Spinal cord (tissue), 10 donors: ENCODE measurements around the gene TLR1. TPM values are rescaled to one million over a fixed set of nuclear protein-coding genes. Genes with fewer than 3 reads are reported as not detected.
A peak's percentile ranks its signal among the peaks of the same experiment; 100 is the strongest.

Source experiments
- DNase-seq, 6 donors: peaks; one replicate each; pipeline versions ENCODE4 v3.0.0 to v3.0.0-alpha.2; 2013 to 2015; ENCODE audit warnings: low spot score in 6 of 6, low read depth in 4 of 6
- H3K27ac ChIP-seq: one replicate; pipeline ENCODE4 v1.5.1; 2013; ENCODE audit warnings: low read depth, low read length, control low read depth
- H3K27me3 ChIP-seq: one replicate; pipeline ENCODE4 v1.6.1; 2013; ENCODE audit warnings: low read length; ENCODE audit not compliant: control insufficient read depth, insufficient read depth
- H3K36me3 ChIP-seq: one replicate; pipeline ENCODE4 v1.6.1; 2013; ENCODE audit warnings: low read length; ENCODE audit not compliant: control insufficient read depth, insufficient read depth
- H3K4me1 ChIP-seq: one replicate; pipeline ENCODE4 v1.6.1; 2013; ENCODE audit warnings: low read length; ENCODE audit not compliant: control insufficient read depth, insufficient read depth
- H3K4me3 ChIP-seq: one replicate; pipeline ENCODE4 v1.5.1; 2013; ENCODE audit warnings: low read depth, low read length, control low read depth
- H3K9me3 ChIP-seq: one replicate; pipeline ENCODE4 v1.6.1; 2013; ENCODE audit warnings: low read length; ENCODE audit not compliant: control insufficient read depth, insufficient read depth
- WGBS: methylation state at CpG from one replicate; pipeline ENCODE4 v1.1.5; 2013; ENCODE audit warnings: missing lambda C conversion rate; ENCODE audit not compliant: insufficient coverage; 5-methylcytosine and 5-hydroxymethylcytosine counted together
- polyA plus RNA-seq, 2 donors: library from polyadenylated mRNA; unstranded; fragments of 120-200 nt; gene quantifications; one replicate each; pipeline ENCODE4 v1.2.1, GENCODE V29; 2013; ENCODE audit not compliant: insufficient read length in 2 of 2
- total RNA-seq, 2 donors: library from RNA; depleted of rRNA in 1 of 2; stranded (reverse); fragments of 120-200 nt in 1 of 2; fragments of >200 nt in 1 of 2; gene quantifications; one replicate each; pipeline versions ENCODE4 v1.2.3 to v1.2.4, GENCODE V29; 2013 to 2014
- donor health status: healthy.

The TLR1 gene
- total and polyA plus RNA-seq, 4 donors = 3.7 to 32.2 (median 8.3) TPM

- Histone ChIP-seq H3K27me3 (no peaks in the 10 kb centered on the region), H3K9me3 (peaks cover under 1% of the 10 kb centered on the region), H3K36me3 (no peaks in the 10 kb centered on the region), H3K4me1 (no peaks in the 10 kb centered on the region), H3K4me3 (no peak overlapping the region), H3K27ac (no peak overlapping the region)
- DNase-seq = no peak
- WGBS = 93% methylated on average over 2 of the region's 5 CpGs
Measured at GRCh38 chr4:38829237-38829636, 24.6 kb upstream of the TLR1 start.

- Histone ChIP-seq H3K9me3 (no peaks in the 10 kb centered on the region), H3K36me3 (no peaks in the 10 kb centered on the region), H3K27me3 (no peaks in the 10 kb centered on the region), H3K4me1 (no peaks in the 10 kb centered on the region), H3K4me3 (no peak overlapping the region), H3K27ac (no peak overlapping the region)
- 94% methylated on average over 27 of the region's 27 CpGs for WGBS
- no peak for DNase-seq
Measured at GRCh38 chr4:38823766-38824165, 19.2 kb upstream of the TLR1 start.

GRCh38 chr4:38822748-38823303, 18.2 kb upstream of the TLR1 start:
- no peaks in the 10 kb centered on the region for H3K4me1 ChIP-seq
- DNase-seq = no peak
- WGBS = 79% methylated on average over 2 of the region's 5 CpGs

GRCh38 chr4:38821739-38822138, 17.1 kb upstream of the TLR1 start:
- Histone ChIP-seq H3K27ac (no peak overlapping the region), H3K4me1 (no peaks in the 10 kb centered on the region), H3K4me3 (no peak overlapping the region), H3K36me3 (no peaks in the 10 kb centered on the region), H3K27me3 (no peaks in the 10 kb centered on the region), H3K9me3 (no peaks in the 10 kb centered on the region)
- no peak for DNase-seq
- WGBS = no CpG with 5 or more reads among the region's 3 CpGs

More at GRCh38 chr4:38822748-38823303, 18.2 kb upstream of the TLR1 start:
- Histone ChIP-seq H3K4me3 (no peak overlapping the region), H3K9me3 (no peaks in the 10 kb centered on the region), H3K27me3 (no peaks in the 10 kb centered on the region), H3K36me3 (no peaks in the 10 kb centered on the region), H3K27ac (no peak overlapping the region)

GRCh38 chr4:38820329-38821061, 15.9 kb upstream of the TLR1 start:
- no peaks in the 10 kb centered on the region for H3K9me3 ChIP-seq
- H3K4me3 ChIP-seq = no peak overlapping the region
- no peak overlapping the region for H3K27ac ChIP-seq
- H3K27me3 ChIP-seq = no peaks in the 10 kb centered on the region
- H3K4me1 ChIP-seq = no peaks in the 10 kb centered on the region
- 90% methylated on average over 2 of the region's 4 CpGs for WGBS
- no peak for DNase-seq
- no peaks in the 10 kb centered on the region for H3K36me3 ChIP-seq

GRCh38 chr4:38819569-38819968, 15.0 kb upstream of the TLR1 start:
- 84% methylated on average over 3 of the region's 3 CpGs for WGBS
- H3K36me3 ChIP-seq = no peaks in the 10 kb centered on the region
- no peak for DNase-seq
- no peaks in the 10 kb centered on the region for H3K9me3 ChIP-seq
- H3K27ac ChIP-seq = no peak overlapping the region
- H3K4me3 ChIP-seq = no peak overlapping the region
- H3K4me1 ChIP-seq = no peaks in the 10 kb centered on the region
- H3K27me3 ChIP-seq = no peaks in the 10 kb centered on the region

- DNase-seq = no peak
- H3K4me1 ChIP-seq = no peaks in the 10 kb centered on the region
- no peak overlapping the region for H3K4me3 ChIP-seq
- no peaks in the 10 kb centered on the region for H3K36me3 ChIP-seq
- H3K27ac ChIP-seq = no peak overlapping the region
- 60% methylated on average over 1 of the region's 5 CpGs for WGBS
- H3K27me3 ChIP-seq = no peaks in the 10 kb centered on the region
- no peaks in the 10 kb centered on the region for H3K9me3 ChIP-seq
Measured at GRCh38 chr4:38818441-38818976, 13.9 kb upstream of the TLR1 start.

- no peaks in the 10 kb centered on the region for H3K4me1 ChIP-seq
- DNase-seq = peak in 1 of 6 donors; percentile 10
- H3K27me3 ChIP-seq = no peaks in the 10 kb centered on the region
- H3K36me3 ChIP-seq = no peaks in the 10 kb centered on the region
- H3K9me3 ChIP-seq = no peaks in the 10 kb centered on the region
- WGBS = 63% methylated on average over 2 of the region's 3 CpGs
- H3K4me3 ChIP-seq = no peak overlapping the region
- H3K27ac ChIP-seq = no peak overlapping the region
Measured at GRCh38 chr4:38815885-38816782, 11.5 kb upstream of the TLR1 start.

- WGBS = no CpG with 5 or more reads among the region's 3 CpGs
- Histone ChIP-seq H3K4me1 (no peaks in the 10 kb centered on the region), H3K27ac (no peak overlapping the region), H3K36me3 (no peaks in the 10 kb centered on the region), H3K27me3 (no peaks in the 10 kb centered on the region), H3K4me3 (no peak overlapping the region), H3K9me3 (no peaks in the 10 kb centered on the region)
- DNase-seq = no peak
Measured at GRCh38 chr4:38814386-38814785, 9.8 kb upstream of the TLR1 start.
